Ishikawa (cell line): ENCODE measurements around the gene NFXL1.

Source experiments
- CEBPB ChIP-seq: IDR thresholded peaks from 2 replicates; pipeline ENCODE4 v1.6.1; 2012
- CREB1 ChIP-seq: IDR thresholded peaks from 2 replicates; pipeline ENCODE4 v1.6.1; 2012; ENCODE audit warnings: low read depth
- EGR1 ChIP-seq: IDR thresholded peaks from 2 replicates; pipeline ENCODE4 v1.6.1; 2012
- EP300 ChIP-seq: IDR thresholded peaks from 2 replicates; pipeline ENCODE4 v1.6.1; 2012; ENCODE audit warnings: borderline replicate concordance
- FOXM1 ChIP-seq: IDR thresholded peaks from 2 replicates; pipeline ENCODE4 v1.6.1; 2012; ENCODE audit warnings: low read depth, borderline replicate concordance
- MAX ChIP-seq: IDR thresholded peaks from 2 replicates; pipeline ENCODE4 v1.6.1; 2012
- NFIC ChIP-seq: IDR thresholded peaks from 2 replicates; pipeline ENCODE4 v1.6.1; 2012
- RAD21 ChIP-seq: IDR thresholded peaks from 2 replicates; pipeline ENCODE4 v1.6.1; 2012; ENCODE audit warnings: low read depth
- REST ChIP-seq: IDR thresholded peaks from 2 replicates; pipeline ENCODE4 v1.6.1; 2012; ENCODE audit warnings: low read depth, mild to moderate bottlenecking
- TAF1 ChIP-seq: IDR thresholded peaks from 2 replicates; pipeline ENCODE4 v1.6.1; 2012; ENCODE audit warnings: low read depth, mild to moderate bottlenecking
- TCF12 ChIP-seq: IDR thresholded peaks from 2 replicates; pipeline ENCODE4 v1.6.1; 2012; ENCODE audit warnings: low read depth
- TEAD4 ChIP-seq: IDR thresholded peaks from 2 replicates; pipeline ENCODE4 v1.6.1; 2012
- USF1 ChIP-seq: IDR thresholded peaks from 2 replicates; pipeline ENCODE4 v1.6.1; 2012
- YY1 ChIP-seq: IDR thresholded peaks from 2 replicates; pipeline ENCODE4 v1.6.1; 2012; ENCODE audit warnings: low read depth
- ZBTB7A ChIP-seq: IDR thresholded peaks from 2 replicates; pipeline ENCODE4 v1.6.1; 2012; ENCODE audit warnings: low read depth

The NFXL1 gene

GRCh38 chr4:47829438-47829837 lies 84.9 kb downstream of the NFXL1 start:
- TF ChIP-seq FOXM1: no peak
- no peak for TF ChIP-seq ZBTB7A
- TF ChIP-seq EGR1: no peak
- no peak for TF ChIP-seq YY1
- no peak for TF ChIP-seq NFIC
- TF ChIP-seq CREB1: no peak

GRCh38 chr4:47827343-47828047 lies 86.9 kb downstream of the NFXL1 start:
- TF ChIP-seq USF1 (no peak), EGR1 (no peak), YY1 (no peak), CEBPB (no peak), CREB1 (no peak), TCF12 (no peak), ZBTB7A (no peak)

- no peak for TF ChIP-seq EGR1
- no peak for TF ChIP-seq ZBTB7A
- TF ChIP-seq FOXM1: no peak
- TF ChIP-seq YY1: no peak
- TF ChIP-seq TCF12: no peak
- no peak for TF ChIP-seq REST
- TF ChIP-seq NFIC: no peak
- no peak for TF ChIP-seq USF1
Observed at GRCh38 chr4:47824840-47825239, 89.5 kb downstream of the NFXL1 start.

- no peak for TF ChIP-seq YY1
- no peak for TF ChIP-seq TAF1
- no peak for TF ChIP-seq FOXM1
- TF ChIP-seq TEAD4: no peak
- TF ChIP-seq EGR1: no peak
- no peak for TF ChIP-seq TCF12
- no peak for TF ChIP-seq EP300
- TF ChIP-seq CREB1: no peak
- no peak for TF ChIP-seq REST
- TF ChIP-seq NFIC: no peak
- no peak for TF ChIP-seq MAX
- TF ChIP-seq CEBPB: no peak
- no peak for TF ChIP-seq USF1
- TF ChIP-seq RAD21: no peak
Observed at GRCh38 chr4:47819178-47819577, 95.2 kb downstream of the NFXL1 start.

- TF ChIP-seq ZBTB7A: no peak
- TF ChIP-seq CEBPB: no peak
- no peak for TF ChIP-seq EP300
Observed at GRCh38 chr4:47817275-47817674, 97.1 kb downstream of the NFXL1 start.

- TF ChIP-seq TCF12: no peak
- no peak for TF ChIP-seq CEBPB
- TF ChIP-seq TEAD4: no peak
- TF ChIP-seq CREB1: no peak
- TF ChIP-seq MAX: no peak
- TF ChIP-seq YY1: no peak
- no peak for TF ChIP-seq FOXM1
- no peak for TF ChIP-seq TAF1
- no peak for TF ChIP-seq ZBTB7A
Observed at GRCh38 chr4:47816748-47817147, 97.6 kb downstream of the NFXL1 start.
